ENCODE data around the gene PTGS1.
"Not testable (repeated sequence)": the region's sequence is repeated elsewhere in the genome, so short reads cannot be mapped to it uniquely, and the experiment has no call there.

The PTGS1 gene

GRCh38 chr9:122402403-122402871, 31.6 kb downstream of the PTGS1 start:
- peak; percentile 97 for DNase-seq (ENCODE audit: extremely low read depth, low read depth)
- no peak for TF ChIP-seq CTCF (IDR thresholded peaks at IDR 0.05; ENCODE audit: low read depth, low read length)

DNA sequence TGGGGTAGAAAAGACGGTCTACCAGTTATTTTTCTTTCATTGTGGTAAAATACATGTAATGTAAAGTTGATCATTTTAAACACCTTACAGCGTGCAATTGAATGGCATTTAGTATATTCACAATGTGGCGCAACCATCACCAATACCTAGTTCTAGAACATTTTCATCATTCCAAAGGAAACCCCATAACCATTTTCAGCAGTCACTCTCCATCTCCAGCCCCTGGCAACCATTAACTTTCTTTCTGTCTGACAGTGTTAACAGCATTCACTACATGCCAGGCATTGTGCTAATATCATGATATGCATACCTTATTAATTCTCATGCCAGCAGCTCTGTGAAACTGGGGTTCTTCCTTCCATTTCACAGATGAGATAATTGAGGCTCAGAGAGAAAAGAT, 32.0 kb downstream of the PTGS1 start:
- no peak for DNase-seq (ENCODE audit: extremely low read depth, low read depth)
- TF ChIP-seq CTCF (IDR thresholded peaks at IDR 0.05; ENCODE audit: low read depth, low read length), result no peak

GRCh38 chr9:122403381-122404000, 32.7 kb downstream of the PTGS1 start:
- TF ChIP-seq CTCF (IDR thresholded peaks at IDR 0.05; ENCODE audit: low read depth, low read length), result no peak
- DNase-seq (ENCODE audit: extremely low read depth, low read depth), result peak; percentile 76

GRCh38 chr9:122405304-122406069, 34.7 kb downstream of the PTGS1 start:
- DNase-seq (ENCODE audit: extremely low read depth, low read depth), result not testable (repeated sequence)

- TF ChIP-seq CTCF (IDR thresholded peaks at IDR 0.05; ENCODE audit: low read depth, low read length), result no peak
- no peak for DNase-seq (ENCODE audit: extremely low read depth, low read depth)
These were observed 35.5 kb downstream of the PTGS1 start for GRCh38 chr9:122406070-122406890.

GRCh38 chr9:122414108-122414507, 43.3 kb downstream of the PTGS1 start:
- not testable (repeated sequence) for DNase-seq (ENCODE audit: extremely low read depth, low read depth)

DNA sequence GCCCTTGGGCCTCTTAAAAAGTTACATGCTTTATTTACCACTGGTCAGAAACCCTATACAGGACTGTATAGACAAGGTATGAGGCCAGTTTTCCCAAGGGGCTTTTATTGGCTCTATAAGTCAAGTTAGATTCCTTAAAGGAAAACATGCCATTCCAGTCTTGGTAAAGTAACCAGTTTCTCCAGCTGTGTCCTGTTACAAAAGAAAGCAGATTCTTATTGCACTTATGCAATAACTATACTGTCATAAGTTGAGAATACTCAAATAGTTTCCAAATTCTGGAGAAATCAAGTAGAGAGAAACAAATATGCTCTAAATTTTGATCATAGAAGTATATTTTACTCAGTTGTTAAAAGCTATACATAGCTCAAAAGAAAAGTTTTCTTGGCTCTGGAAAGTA, 47.2 kb downstream of the PTGS1 start:
- TF ChIP-seq CTCF (IDR thresholded peaks at IDR 0.05; ENCODE audit: low read depth, low read length), result no peak
- no peak for DNase-seq (ENCODE audit: extremely low read depth, low read depth)

DNA sequence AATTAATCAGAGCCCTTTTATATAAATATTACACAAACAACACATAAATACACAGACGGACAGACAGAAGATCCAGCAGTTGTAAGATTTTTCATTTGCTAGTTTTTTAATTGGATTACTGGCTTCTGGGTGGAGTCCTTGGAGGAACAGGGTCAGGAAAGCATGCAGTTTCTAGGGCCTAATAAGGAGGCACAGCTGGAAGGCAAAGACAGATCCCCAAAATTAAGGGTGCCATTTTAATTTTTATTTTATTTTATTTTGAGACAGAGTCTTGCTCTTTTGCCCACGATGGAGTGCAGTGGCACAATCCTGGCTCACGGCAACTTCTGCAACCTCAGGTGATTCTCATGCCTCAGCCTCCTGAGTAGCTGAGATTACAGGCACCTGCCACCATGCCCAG, 49.5 kb downstream of the PTGS1 start:
- no peak for TF ChIP-seq CTCF (IDR thresholded peaks at IDR 0.05; ENCODE audit: low read depth, low read length)
- no peak for DNase-seq (ENCODE audit: extremely low read depth, low read depth)
